HFF-Myc (cell line): Measurements from ENCODE around the gene ROBO3.

Experiments used
- DNase-seq: peaks from one replicate; pipeline ENCODE4 v3.0.0-alpha.2; 2011; ENCODE audit warnings: low read depth; ENCODE audit errors: extremely low read depth
- H3K4me3 ChIP-seq: replicated peaks from 2 replicates; pipeline ENCODE4 v1.5.1; 2011; ENCODE audit warnings: low read depth, mild to moderate bottlenecking, control low read depth, low read length
- TF ChIP-seq, protein P1 (sequence below): IDR thresholded peaks from 2 replicates; pipeline ENCODE4 v1.5.1; 2012; ENCODE audit warnings: mild to moderate bottlenecking, low read depth, low read length, control low read depth; ENCODE audit errors: missing control alignments

The ROBO3 gene

DNA sequence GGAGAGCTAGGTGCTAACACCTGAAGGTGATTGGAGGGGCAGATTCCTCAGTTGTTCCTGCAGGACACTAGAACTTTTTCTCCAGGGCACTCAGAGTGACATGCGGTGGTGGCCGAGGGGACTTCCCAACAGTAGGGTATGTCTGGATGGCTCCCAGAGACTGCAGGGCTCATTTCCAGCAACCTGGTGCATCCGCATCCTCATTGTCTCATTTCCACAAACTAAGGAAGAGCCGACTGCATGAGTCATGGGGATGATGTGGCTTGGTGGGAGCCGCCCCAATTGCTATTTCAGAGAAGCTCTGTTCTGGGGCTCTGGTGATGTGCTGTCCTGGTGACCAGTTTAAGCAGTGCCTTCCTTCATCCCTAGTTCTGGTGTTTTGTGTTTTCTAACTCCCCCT is 35.2 kb downstream of the ROBO3 start:
- peak overlapping the region; percentile 29 for H3K4me3 ChIP-seq
- peak; percentile 85 for DNase-seq
- TF ChIP-seq, protein P1, sequence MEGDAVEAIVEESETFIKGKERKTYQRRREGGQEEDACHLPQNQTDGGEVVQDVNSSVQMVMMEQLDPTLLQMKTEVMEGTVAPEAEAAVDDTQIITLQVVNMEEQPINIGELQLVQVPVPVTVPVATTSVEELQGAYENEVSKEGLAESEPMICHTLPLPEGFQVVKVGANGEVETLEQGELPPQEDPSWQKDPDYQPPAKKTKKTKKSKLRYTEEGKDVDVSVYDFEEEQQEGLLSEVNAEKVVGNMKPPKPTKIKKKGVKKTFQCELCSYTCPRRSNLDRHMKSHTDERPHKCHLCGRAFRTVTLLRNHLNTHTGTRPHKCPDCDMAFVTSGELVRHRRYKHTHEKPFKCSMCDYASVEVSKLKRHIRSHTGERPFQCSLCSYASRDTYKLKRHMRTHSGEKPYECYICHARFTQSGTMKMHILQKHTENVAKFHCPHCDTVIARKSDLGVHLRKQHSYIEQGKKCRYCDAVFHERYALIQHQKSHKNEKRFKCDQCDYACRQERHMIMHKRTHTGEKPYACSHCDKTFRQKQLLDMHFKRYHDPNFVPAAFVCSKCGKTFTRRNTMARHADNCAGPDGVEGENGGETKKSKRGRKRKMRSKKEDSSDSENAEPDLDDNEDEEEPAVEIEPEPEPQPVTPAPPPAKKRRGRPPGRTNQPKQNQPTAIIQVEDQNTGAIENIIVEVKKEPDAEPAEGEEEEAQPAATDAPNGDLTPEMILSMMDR: no peak

DNA sequence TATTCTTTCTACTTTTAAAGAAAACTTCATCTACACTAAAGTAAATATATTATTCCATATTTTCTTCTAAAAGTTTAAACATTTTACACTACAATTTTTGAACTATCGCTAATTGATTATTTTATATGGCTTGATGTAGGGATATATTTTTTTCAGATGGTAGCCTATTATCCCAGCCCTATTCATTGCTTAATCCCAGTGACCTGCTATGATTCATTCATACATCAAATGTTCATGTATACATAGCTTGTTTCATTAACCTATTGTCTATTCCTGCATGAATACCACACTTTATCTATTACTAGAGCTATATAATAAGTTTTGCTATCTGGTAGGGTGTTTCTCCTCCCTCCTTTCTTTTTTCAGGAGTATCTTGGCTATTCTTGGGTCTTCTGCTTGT is 37.4 kb downstream of the ROBO3 start:
- DNase-seq: no peak
- TF ChIP-seq, protein P1: no peak
- H3K4me3 ChIP-seq: no peak overlapping the region

DNA sequence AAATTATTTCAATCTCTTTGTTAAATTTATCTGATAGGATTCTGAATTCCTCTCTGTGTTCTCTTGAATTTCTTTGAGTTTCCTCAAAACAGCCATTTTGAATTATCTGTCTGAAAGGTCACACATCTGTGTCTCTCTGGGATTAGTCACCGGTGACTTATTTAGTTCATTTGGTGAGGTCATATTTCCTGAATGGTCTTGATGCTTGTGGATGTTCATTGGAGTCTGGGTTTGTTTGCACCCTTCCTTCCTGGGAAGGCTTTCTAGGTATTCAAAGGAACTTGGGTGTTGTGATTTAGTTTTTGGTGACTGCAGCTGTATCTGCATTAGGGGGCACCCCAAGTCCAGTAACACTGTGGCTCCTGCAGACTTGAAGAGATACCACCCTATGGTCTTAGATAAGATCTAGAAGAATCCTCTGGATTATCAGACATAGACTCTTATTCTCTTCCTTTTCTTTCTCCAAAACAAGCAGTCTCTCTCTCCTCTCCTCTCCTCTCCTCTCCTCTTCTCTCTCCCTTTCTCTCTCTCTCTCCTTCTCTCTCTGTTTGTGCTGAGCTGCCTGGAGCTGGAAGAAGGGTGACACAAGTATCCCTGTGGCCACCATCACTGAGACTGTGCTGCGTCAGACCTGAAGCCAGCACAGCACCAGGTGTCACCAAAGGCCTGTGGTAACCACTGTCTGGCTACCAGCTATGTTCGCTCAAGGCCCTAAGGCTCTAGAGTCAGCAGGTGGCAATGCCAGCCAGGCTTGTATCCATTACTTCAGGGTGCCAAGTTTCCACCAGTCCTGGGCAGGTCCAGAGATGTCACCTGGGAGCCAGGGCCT is 50.5 kb downstream of the ROBO3 start:
- TF ChIP-seq, protein P1: no peak
- H3K4me3 ChIP-seq: no peak overlapping the region
- no peak for DNase-seq

DNA sequence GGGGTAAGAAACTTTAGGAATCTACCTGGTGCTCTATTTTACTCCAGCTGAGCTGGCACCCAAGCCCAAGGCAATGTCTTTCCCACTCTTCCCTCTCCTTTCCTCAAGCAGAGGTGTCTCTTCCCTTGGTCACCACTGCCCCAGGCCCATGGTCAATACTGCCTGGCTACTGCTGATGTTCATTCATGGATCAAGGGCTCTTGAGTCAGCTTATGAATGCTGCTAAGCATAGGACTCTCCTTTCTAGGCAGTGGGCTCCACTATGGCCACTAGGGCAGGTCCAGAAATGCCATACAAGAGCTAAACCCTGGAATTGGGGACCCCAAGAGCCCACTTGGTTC is 51.1 kb downstream of the ROBO3 start:
- DNase-seq: no peak
- H3K4me3 ChIP-seq: no peak overlapping the region
- TF ChIP-seq, protein P1: no peak

DNA sequence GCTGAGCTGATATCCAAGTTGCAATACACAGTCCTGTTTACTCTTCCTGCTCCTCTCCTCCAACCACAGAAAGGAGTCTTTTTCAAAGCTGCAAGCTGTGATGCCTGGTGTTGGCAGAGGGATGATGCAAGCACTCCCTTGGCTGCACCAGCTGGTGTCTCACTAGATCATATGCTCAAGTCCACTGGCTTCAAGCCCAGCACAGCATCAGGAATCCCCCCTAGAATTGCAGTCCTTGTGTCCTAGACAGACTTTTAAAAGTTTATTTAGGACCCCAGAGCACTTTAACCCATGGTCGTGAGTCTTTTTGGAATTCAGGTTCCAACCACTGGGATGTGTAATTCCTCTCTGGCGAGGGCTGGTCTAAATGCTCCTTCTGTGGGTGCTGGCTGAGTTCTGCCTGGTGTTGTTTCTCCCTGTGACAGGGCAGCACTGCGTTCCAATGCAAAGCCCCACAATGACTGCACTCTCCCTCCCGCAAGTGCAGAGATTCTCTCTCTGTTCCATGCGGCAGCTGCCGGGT is 51.9 kb downstream of the ROBO3 start:
- TF ChIP-seq, protein P1: no peak
- H3K4me3 ChIP-seq: no peak overlapping the region
- no peak for DNase-seq

DNA sequence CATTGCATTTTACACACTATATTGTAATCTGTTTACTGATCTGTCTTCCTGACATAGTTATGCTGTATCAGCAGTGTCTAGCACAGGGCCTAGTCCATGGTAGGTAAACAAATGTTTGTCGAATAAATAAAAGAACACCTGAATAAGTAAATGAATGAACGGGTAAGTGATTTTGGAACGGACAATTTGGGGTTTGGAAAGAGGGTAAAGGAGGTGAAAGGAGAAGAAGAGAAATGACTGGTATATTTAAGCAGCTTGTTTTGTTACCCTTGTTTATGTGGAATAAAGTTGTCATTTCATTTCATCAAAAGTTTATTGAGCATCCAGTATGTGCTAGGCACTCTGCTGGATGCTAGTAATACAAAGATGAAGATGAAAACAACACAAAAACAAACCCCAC is 53.7 kb downstream of the ROBO3 start, which contains the start of gene HEPN1:
Gene HEPN1, plus strand, starts transcription at position 301 of the 400 bp plus-strand sequence.
- TF ChIP-seq, protein P1: no peak
- no peak for DNase-seq
- H3K4me3 ChIP-seq: no peak within 1 kb of the TSS
